Panc1 (cell line): ENCODE data around the gene PLCD1. TPM values are rescaled to one million over a fixed set of nuclear protein-coding genes. Genes with fewer than 3 reads are reported as not detected.

Experiments used
- ATAC-seq: fragments of 200-7000 bp; cut with Tn5 transposase; 2 replicates; pipeline ENCODE4 v1.9.1; 2020; ENCODE audit warnings: mild to moderate bottlenecking, moderate library complexity
- BruUV-seq: library from RNA; stranded (reverse); fragments of 400-500 nt; replicated peaks from 2 replicates; lab custom pipeline; 2021; lab: Mats Ljungman, UMichigan
- CTCF ChIA-PET: fragments of 300-600 bp; sonication (Branson Sonifier 250); formaldehyde crosslinking; loops from one replicate; lab custom pipeline; 2022; ENCODE audit warnings: antibody characterized with exemption; lab: Charles Lee
- POLR2A ChIA-PET: fragments of 300-600 bp; sonication (Branson Sonifier 250); formaldehyde crosslinking; loops from one replicate; lab custom pipeline; 2022; ENCODE audit warnings: antibody characterized with exemption; lab: Charles Lee
- DNase-seq: peaks from one replicate; pipeline ENCODE4 v3.0.0-alpha.2; 2010; ENCODE audit warnings: low read depth, low spot score
- H3K27ac ChIP-seq: 2 replicates; pipeline ENCODE4 v1.5.1; 2011; ENCODE audit warnings: mild to moderate bottlenecking, low read length, inconsistent platforms
- H3K27me3 ChIP-seq: fragments of 200-500 bp; sonication (Bioruptor generic); 2 replicates; pipeline ENCODE4 v1.6.0; 2014; ENCODE audit warnings: low read length, inconsistent platforms; ENCODE audit not compliant: control insufficient read depth, insufficient read depth
- H3K36me3 ChIP-seq: fragments of 200-500 bp; sonication (Bioruptor generic); 2 replicates; pipeline ENCODE4 v1.5.1; 2014; ENCODE audit warnings: inconsistent platforms, mild to moderate bottlenecking, low read length, moderate library complexity; ENCODE audit not compliant: control insufficient read depth, insufficient read depth
- H3K4me1 ChIP-seq: 2 replicates; pipeline ENCODE4 v1.5.1; 2011; ENCODE audit warnings: inconsistent platforms, mild to moderate bottlenecking, low read length, moderate library complexity; ENCODE audit not compliant: control insufficient read depth, insufficient read depth
- H3K4me3 ChIP-seq, 2 experiments: 2 replicates each; pipeline ENCODE4 v1.5.1; 2011 to 2012; ENCODE audit warnings: low read depth in 2 of 2, low read length in 2 of 2, mild to moderate bottlenecking in 2 of 2, inconsistent platforms in 1 of 2, moderate library complexity in 1 of 2
- H3K9me3 ChIP-seq: fragments of 200-500 bp; sonication (Bioruptor generic); 2 replicates; pipeline ENCODE4 v1.5.1; 2014; ENCODE audit warnings: low read depth, mild to moderate bottlenecking, inconsistent platforms, low read length, moderate library complexity; ENCODE audit not compliant: control insufficient read depth, insufficient read depth
- POLR2AphosphoS5 ChIP-seq: IDR thresholded peaks from 2 replicates; pipeline ENCODE4 v1.6.1; 2012; ENCODE audit warnings: mild to moderate bottlenecking, low read depth, low read length, moderate library complexity
- REST ChIP-seq, 2 experiments: IDR thresholded peaks; 2 replicates each; pipeline ENCODE4 v1.6.1; 2011 to 2012; ENCODE audit warnings: low read depth in 2 of 2, control low read depth in 1 of 2, low read length in 1 of 2, mild to moderate bottlenecking in 1 of 2, moderate library complexity in 1 of 2; ENCODE audit not compliant: insufficient read depth in 1 of 2
- SIN3A ChIP-seq: IDR thresholded peaks from 2 replicates; pipeline ENCODE4 v1.6.1; 2012; ENCODE audit warnings: low read depth, mild to moderate bottlenecking, low read length, moderate library complexity, borderline replicate concordance; ENCODE audit not compliant: insufficient read depth
- TCF7L2 ChIP-seq: IDR thresholded peaks from 2 replicates; pipeline ENCODE4 v1.6.1; 2011; ENCODE audit warnings: mild to moderate bottlenecking, low read depth, low read length, inconsistent platforms
- in situ Hi-C: cut with HindIII; loops from 2 replicates; pipeline ENCODE4 v1.10.0; 2016; ENCODE audit warnings: low sequenced_read_pairs, low pct_unique_long_range_greater_than_20kb
- intact Hi-C: fragments of 100-400 bp; cut with micrococcal nuclease; formaldehyde crosslinking; loops from one replicate; pipeline ENCODE4 v1.10.0; 2022; ENCODE audit not compliant: unreplicated experiment
- total RNA-seq: library from RNA; stranded (reverse); gene quantifications from one replicate; pipeline ENCODE4 v1.2.1, GENCODE V29; 2021; ENCODE audit not compliant: unreplicated experiment
- TF ChIP-seq, protein P1 (sequence below): fragments of 450-650 bp; IDR thresholded peaks from 2 replicates; pipeline ENCODE4 v1.5.1; 2017; ENCODE audit warnings: mild to moderate bottlenecking

Gene PLCD1
- total RNA-seq, 1 experiment from 2014 or later, result 1.8 TPM

GRCh38 chr3:38039101-38039898 is 9.9 kb upstream of the PLCD1 start, which contains the start of gene DLEC1:
Gene DLEC1, plus strand, starts transcription at chr3:38039208. Its CDS starts 18 bp downstream, at chr3:38039226.
- Histone ChIP-seq H3K27me3 (no peaks in the 10 kb centered on the region), H3K9me3 (no peaks in the 10 kb centered on the region), H3K4me1 (no peaks in the 10 kb centered on the region), H3K36me3 (no peaks in the 10 kb centered on the region), H3K4me3 (no peak within 1 kb of the TSS), H3K27ac (no peak within 1 kb of the TSS)
- ChIA-PET CTCF (no interaction called here), POLR2A (no interaction called here)
- ATAC-seq (no peak), DNase-seq (no peak)
- intact Hi-C loops, result no loop called here
- in situ Hi-C loops, result no loop called here
- TF ChIP-seq TCF7L2 (no peak), REST (IDR thresholded peaks at IDR 0.05; ENCODE audit: insufficient read depth in 1 of 2, low read depth in 2 of 2, low read length in 1 of 2) (no peak), POLR2AphosphoS5 (no peak), SIN3A (no peak)
- TF ChIP-seq, protein P1, sequence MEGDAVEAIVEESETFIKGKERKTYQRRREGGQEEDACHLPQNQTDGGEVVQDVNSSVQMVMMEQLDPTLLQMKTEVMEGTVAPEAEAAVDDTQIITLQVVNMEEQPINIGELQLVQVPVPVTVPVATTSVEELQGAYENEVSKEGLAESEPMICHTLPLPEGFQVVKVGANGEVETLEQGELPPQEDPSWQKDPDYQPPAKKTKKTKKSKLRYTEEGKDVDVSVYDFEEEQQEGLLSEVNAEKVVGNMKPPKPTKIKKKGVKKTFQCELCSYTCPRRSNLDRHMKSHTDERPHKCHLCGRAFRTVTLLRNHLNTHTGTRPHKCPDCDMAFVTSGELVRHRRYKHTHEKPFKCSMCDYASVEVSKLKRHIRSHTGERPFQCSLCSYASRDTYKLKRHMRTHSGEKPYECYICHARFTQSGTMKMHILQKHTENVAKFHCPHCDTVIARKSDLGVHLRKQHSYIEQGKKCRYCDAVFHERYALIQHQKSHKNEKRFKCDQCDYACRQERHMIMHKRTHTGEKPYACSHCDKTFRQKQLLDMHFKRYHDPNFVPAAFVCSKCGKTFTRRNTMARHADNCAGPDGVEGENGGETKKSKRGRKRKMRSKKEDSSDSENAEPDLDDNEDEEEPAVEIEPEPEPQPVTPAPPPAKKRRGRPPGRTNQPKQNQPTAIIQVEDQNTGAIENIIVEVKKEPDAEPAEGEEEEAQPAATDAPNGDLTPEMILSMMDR, result no peak
- no TSS peak for BruUV-seq

DNA sequence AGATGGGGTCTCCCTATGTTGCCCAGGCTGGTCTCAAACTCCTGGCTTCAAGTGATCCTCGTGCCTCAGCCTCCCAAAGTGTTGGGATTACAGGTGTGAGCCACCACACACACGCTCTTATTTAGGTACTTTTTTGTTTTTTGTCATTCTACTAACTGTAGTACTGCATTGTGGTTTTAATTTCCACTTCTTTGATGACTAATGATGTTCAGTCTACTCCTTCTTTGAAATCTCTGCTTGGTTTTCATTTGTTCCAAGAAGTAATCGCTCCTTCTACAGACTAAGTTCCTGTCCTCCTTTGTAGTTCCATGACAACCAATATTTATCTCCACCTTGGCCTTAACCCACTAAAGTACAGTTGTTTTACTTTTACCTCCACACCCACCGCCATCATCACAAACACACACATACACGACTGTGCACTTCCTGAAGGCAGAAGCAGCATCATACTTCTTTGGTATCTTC is 9.0 kb upstream of the PLCD1 start:
- ATAC-seq (no peak), DNase-seq (no peak)
- intact Hi-C loops, result no loop called here
- Histone ChIP-seq H3K4me3 (no peak overlapping the region), H3K4me1 (no peaks in the 10 kb centered on the region), H3K36me3 (no peaks in the 10 kb centered on the region), H3K9me3 (no peaks in the 10 kb centered on the region), H3K27me3 (no peaks in the 10 kb centered on the region), H3K27ac (no peak overlapping the region)
- no TSS peak for BruUV-seq
- TF ChIP-seq REST (IDR thresholded peaks at IDR 0.05; ENCODE audit: insufficient read depth in 1 of 2, low read depth in 2 of 2, low read length in 1 of 2) (no peak), TCF7L2 (no peak), POLR2AphosphoS5 (no peak), SIN3A (no peak)
- TF ChIP-seq, protein P1, result no peak
- CTCF ChIA-PET, result no interaction called here
- POLR2A ChIA-PET, result no interaction called here
- in situ Hi-C loops, result no loop called here
